ENCODE results near the gene NFIB. TPM values are rescaled to one million over a fixed set of nuclear protein-coding genes. Genes with fewer than 3 reads are reported as not detected.

NFIB gene
- total RNA-seq, 1 experiment from 2014 or later = 12.5 TPM

GRCh38 chr9:14212077-14212476 is 101.9 kb downstream of the NFIB start (continued):
- TF ChIP-seq SMAD3 (CRISPR knock-in tag; IDR thresholded peaks at IDR 0.05; ENCODE audit: borderline replicate concordance) (no peak), TP53 (CRISPR knock-in tag; IDR thresholded peaks at IDR 0.05) (no peak), SOX15 (CRISPR knock-in tag; IDR thresholded peaks at IDR 0.05) (no peak), KAT7 (CRISPR knock-in tag; IDR thresholded peaks at IDR 0.05; ENCODE audit: borderline replicate concordance) (no peak), NFE2L1 (CRISPR knock-in tag; IDR thresholded peaks at IDR 0.05) (no peak), USF1 (CRISPR knock-in tag; IDR thresholded peaks at IDR 0.05) (no peak)

- no peak for ATAC-seq
- POLR2A ChIA-PET = interaction anchor here (0.6 kb wide), 1 partner anchor 370 kb away, joined by 3 read pairs; no protein-coding TSS in a partner anchor
- H3K27me3 Mint-ChIP-seq (ENCODE audit: low read depth) = no peaks in the 10 kb centered on the region
- no peak overlapping the region for H3K27ac Mint-ChIP-seq
- CTCF ChIA-PET = no interaction called here
- no peaks in the 10 kb centered on the region for H3K36me3 Mint-ChIP-seq
- H3K9me3 Mint-ChIP-seq = no peaks in the 10 kb centered on the region
- H3K4me3 Mint-ChIP-seq = no peak overlapping the region
- TF ChIP-seq TP53 (CRISPR knock-in tag; IDR thresholded peaks at IDR 0.05) (no peak), SOX15 (CRISPR knock-in tag; IDR thresholded peaks at IDR 0.05) (no peak), NFATC4 (CRISPR knock-in tag; IDR thresholded peaks at IDR 0.05) (no peak)
- peaks cover 44% of the 10 kb centered on the region for H3K4me1 Mint-ChIP-seq
- no peak for DNase-seq (ENCODE audit: low spot score)
Observed at GRCh38 chr9:14211564-14211963, 102.4 kb downstream of the NFIB start.

- ATAC-seq = no peak
- no peaks in the 10 kb centered on the region for H3K36me3 Mint-ChIP-seq
- TF ChIP-seq SP1 (CRISPR knock-in tag; conservative IDR thresholded peaks at IDR 0.05) (no peak), E2F1 (CRISPR knock-in tag; IDR thresholded peaks at IDR 0.05) (no peak), EMX1 (CRISPR knock-in tag; IDR thresholded peaks at IDR 0.05) (no peak), ERG (CRISPR knock-in tag; IDR thresholded peaks at IDR 0.05) (no peak), ZMAT4 (CRISPR knock-in tag; IDR thresholded peaks at IDR 0.05) (no peak), ETV6 (CRISPR knock-in tag; IDR thresholded peaks at IDR 0.05) (no peak), ZSCAN18 (CRISPR knock-in tag; IDR thresholded peaks at IDR 0.05) (no peak), ATF3 (CRISPR knock-in tag; conservative IDR thresholded peaks at IDR 0.05) (no peak), ZNF425 (CRISPR knock-in tag; conservative IDR thresholded peaks at IDR 0.05) (no peak), ZNF532 (CRISPR knock-in tag; IDR thresholded peaks at IDR 0.05; ENCODE audit: borderline replicate concordance) (no peak), USF2 (CRISPR knock-in tag; IDR thresholded peaks at IDR 0.05) (no peak), ESRRA (CRISPR knock-in tag; IDR thresholded peaks at IDR 0.05; ENCODE audit: borderline replicate concordance) (no peak), ZNF671 (CRISPR knock-in tag; IDR thresholded peaks at IDR 0.05) (no peak)
- POLR2A ChIA-PET = no interaction called here
- peaks cover 37% of the 10 kb centered on the region for H3K4me1 Mint-ChIP-seq
- H3K27ac Mint-ChIP-seq = no peak overlapping the region
- CTCF ChIA-PET = no interaction called here
- H3K27me3 Mint-ChIP-seq (ENCODE audit: low read depth) = no peaks in the 10 kb centered on the region
- no peaks in the 10 kb centered on the region for H3K9me3 Mint-ChIP-seq
- H3K4me3 Mint-ChIP-seq = no peak overlapping the region
- DNase-seq (ENCODE audit: low spot score) = no peak
Observed at GRCh38 chr9:14210428-14210827, 103.5 kb downstream of the NFIB start.
